ENCODE measurements around the gene CLDN8.

DNA sequence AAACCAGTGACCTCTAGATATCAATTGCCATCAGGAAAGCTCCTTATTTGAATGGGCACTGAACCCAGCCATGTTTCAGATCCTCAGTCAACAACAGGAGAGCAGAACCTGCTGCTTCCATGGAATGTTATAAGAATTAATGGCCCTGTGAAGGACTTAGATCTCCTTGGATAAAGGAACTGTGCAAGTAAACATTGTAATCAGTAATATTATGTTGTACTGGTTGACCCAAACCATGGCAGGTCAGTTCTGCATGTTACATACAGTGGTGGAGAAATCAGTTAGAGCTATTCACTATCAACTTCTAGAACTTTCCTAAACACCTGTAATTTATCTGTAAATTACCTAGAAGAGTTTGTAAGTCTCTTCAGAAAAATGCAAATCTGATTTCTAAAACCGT, 11.2 kb upstream of the CLDN8 start:
- TF ChIP-seq YY1 (IDR thresholded peaks at IDR 0.05; ENCODE audit: insufficient read depth, insufficient replicate concordance, low read depth, low read length) (no peak), KDM1A (CRISPR knock-in tag; IDR thresholded peaks at IDR 0.05) (no peak), ZNF564 (CRISPR knock-in tag; IDR thresholded peaks at IDR 0.05) (no peak), ZNF530 (CRISPR knock-in tag; IDR thresholded peaks at IDR 0.05; ENCODE audit: low read depth) (no peak), EP300 (IDR thresholded peaks at IDR 0.05; ENCODE audit: low read depth in 2 of 2, low read length in 2 of 2) (no peak), EP300 (CRISPR knock-in tag; IDR thresholded peaks at IDR 0.05; ENCODE audit: borderline replicate concordance) (no peak), EZH2 (conservative IDR thresholded peaks at IDR 0.05; ENCODE audit: low read depth, low read length) (no peak)
- TF ChIP-seq, protein P1, sequence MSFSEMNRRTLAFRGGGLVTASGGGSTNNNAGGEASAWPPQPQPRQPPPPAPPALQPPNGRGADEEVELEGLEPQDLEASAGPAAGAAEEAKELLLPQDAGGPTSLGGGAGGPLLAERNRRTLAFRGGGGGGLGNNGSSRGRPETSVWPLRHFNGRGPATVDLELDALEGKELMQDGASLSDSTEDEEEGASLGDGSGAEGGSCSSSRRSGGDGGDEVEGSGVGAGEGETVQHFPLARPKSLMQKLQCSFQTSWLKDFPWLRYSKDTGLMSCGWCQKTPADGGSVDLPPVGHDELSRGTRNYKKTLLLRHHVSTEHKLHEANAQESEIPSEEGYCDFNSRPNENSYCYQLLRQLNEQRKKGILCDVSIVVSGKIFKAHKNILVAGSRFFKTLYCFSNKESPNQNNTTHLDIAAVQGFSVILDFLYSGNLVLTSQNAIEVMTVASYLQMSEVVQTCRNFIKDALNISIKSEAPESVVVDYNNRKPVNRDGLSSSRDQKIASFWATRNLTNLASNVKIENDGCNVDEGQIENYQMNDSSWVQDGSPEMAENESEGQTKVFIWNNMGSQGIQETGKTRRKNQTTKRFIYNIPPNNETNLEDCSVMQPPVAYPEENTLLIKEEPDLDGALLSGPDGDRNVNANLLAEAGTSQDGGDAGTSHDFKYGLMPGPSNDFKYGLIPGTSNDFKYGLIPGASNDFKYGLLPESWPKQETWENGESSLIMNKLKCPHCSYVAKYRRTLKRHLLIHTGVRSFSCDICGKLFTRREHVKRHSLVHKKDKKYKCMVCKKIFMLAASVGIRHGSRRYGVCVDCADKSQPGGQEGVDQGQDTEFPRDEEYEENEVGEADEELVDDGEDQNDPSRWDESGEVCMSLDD (CRISPR knock-in tag; IDR thresholded peaks at IDR 0.05; ENCODE audit: borderline replicate concordance): no peak
- TF ChIP-seq, protein P2, sequence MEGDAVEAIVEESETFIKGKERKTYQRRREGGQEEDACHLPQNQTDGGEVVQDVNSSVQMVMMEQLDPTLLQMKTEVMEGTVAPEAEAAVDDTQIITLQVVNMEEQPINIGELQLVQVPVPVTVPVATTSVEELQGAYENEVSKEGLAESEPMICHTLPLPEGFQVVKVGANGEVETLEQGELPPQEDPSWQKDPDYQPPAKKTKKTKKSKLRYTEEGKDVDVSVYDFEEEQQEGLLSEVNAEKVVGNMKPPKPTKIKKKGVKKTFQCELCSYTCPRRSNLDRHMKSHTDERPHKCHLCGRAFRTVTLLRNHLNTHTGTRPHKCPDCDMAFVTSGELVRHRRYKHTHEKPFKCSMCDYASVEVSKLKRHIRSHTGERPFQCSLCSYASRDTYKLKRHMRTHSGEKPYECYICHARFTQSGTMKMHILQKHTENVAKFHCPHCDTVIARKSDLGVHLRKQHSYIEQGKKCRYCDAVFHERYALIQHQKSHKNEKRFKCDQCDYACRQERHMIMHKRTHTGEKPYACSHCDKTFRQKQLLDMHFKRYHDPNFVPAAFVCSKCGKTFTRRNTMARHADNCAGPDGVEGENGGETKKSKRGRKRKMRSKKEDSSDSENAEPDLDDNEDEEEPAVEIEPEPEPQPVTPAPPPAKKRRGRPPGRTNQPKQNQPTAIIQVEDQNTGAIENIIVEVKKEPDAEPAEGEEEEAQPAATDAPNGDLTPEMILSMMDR (CRISPR knock-in tag; IDR thresholded peaks at IDR 0.05): no peak

All from HepG2 (cell line).